ENCODE measurements around the gene ZBTB46. TPM values are rescaled to one million over a fixed set of nuclear protein-coding genes. Genes with fewer than 3 reads are reported as not detected.
A peak's percentile ranks its signal among the peaks of the same experiment; 100 is the strongest.

ZBTB46 gene
- total RNA-seq, 1 experiment from 2014 or later, result 18.9 TPM

DNA sequence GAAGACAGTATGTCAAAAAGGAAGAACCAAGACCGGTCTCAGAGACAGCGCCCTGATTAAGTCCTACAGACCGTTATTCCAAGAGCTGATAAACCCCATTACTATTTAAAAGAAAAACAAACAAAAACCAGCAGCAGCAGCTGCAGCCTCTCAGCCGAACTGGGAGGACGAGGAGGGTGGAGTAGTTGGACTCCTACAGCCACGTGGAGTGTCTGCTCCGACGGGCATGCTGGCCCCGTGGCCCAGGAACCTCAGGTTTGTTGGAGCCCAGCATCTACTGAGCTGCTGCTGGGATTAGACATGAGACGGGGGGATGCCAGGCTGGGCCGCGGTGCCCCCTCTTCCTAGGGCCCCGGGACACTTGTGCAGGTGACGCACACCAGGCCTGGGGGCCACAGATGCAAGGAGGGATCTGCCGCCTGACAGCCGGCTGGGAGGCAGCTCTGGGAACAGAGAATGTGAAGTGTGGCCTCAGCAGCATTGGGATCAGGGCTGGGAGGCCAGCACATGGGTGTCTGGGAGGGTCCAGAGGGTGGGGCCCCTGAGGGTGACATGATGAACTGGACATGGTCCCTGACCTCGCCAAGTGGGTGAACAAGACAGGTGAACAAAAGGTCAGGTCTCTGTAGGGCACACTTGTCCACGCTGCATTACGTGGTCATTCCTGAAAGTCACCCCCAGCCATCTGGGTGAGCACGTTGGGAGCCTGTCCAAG lies 2.9 kb upstream of the ZBTB46 start:
- Mint-ChIP-seq H3K36me3 (no peaks in the 10 kb centered on the region), H3K9me3 (no peaks in the 10 kb centered on the region), H3K4me1 (peaks cover 32% of the 10 kb centered on the region), H3K4me3 (no peak overlapping the region), H3K27ac (no peak overlapping the region), H3K27me3 (ENCODE audit: low read depth) (peaks cover 32% of the 10 kb centered on the region)
- ATAC-seq (no peak), DNase-seq (ENCODE audit: low spot score) (no peak)
- TF ChIP-seq GRHL2 (CRISPR knock-in tag; IDR thresholded peaks at IDR 0.05; ENCODE audit: insufficient replicate concordance, severe bottlenecking), result no peak
- TF ChIP-seq ZNF416 (CRISPR knock-in tag; IDR thresholded peaks at IDR 0.05), result no peak
- TF ChIP-seq ERG (CRISPR knock-in tag; IDR thresholded peaks at IDR 0.05), result no peak
- TF ChIP-seq ZNF263 (CRISPR knock-in tag; IDR thresholded peaks at IDR 0.05; ENCODE audit: low read depth), result no peak
- no peak for TF ChIP-seq CREB1 (CRISPR knock-in tag; IDR thresholded peaks at IDR 0.05)
- TF ChIP-seq ZNF281 (CRISPR knock-in tag; IDR thresholded peaks at IDR 0.05), result no peak
- no peak for TF ChIP-seq SMAD3 (CRISPR knock-in tag; IDR thresholded peaks at IDR 0.05; ENCODE audit: borderline replicate concordance)
- TF ChIP-seq ESRRA (CRISPR knock-in tag; IDR thresholded peaks at IDR 0.05; ENCODE audit: borderline replicate concordance), result no peak
- TF ChIP-seq TP53 (CRISPR knock-in tag; IDR thresholded peaks at IDR 0.05), result no peak
- ChIA-PET POLR2A (interaction anchor here (0.9 to 1.0 kb wide), 2 partner anchors 14 to 21 kb away, joined by 3 to 5 read pairs; no protein-coding TSS in a partner anchor), CTCF (interaction anchor here (0.8 to 1.4 kb wide), 3 partner anchors 25 to 59 kb away, joined by 3 to 8 read pairs (median 6); no protein-coding TSS in a partner anchor)

- peak; percentile 64 for DNase-seq (ENCODE audit: low spot score)
- peak; percentile 34 for ATAC-seq
- H3K4me3 Mint-ChIP-seq, result peak overlapping the region; percentile 56
- POLR2A ChIA-PET, result no interaction called here
- H3K27me3 Mint-ChIP-seq (ENCODE audit: low read depth), result peaks cover 42% of the 10 kb centered on the region
- H3K27ac Mint-ChIP-seq, result no peak overlapping the region
- CTCF ChIA-PET, result no interaction called here
- H3K4me1 Mint-ChIP-seq, result peaks cover 32% of the 10 kb centered on the region
- no peaks in the 10 kb centered on the region for H3K36me3 Mint-ChIP-seq
- H3K9me3 Mint-ChIP-seq, result no peaks in the 10 kb centered on the region
- TF ChIP-seq, protein P1, sequence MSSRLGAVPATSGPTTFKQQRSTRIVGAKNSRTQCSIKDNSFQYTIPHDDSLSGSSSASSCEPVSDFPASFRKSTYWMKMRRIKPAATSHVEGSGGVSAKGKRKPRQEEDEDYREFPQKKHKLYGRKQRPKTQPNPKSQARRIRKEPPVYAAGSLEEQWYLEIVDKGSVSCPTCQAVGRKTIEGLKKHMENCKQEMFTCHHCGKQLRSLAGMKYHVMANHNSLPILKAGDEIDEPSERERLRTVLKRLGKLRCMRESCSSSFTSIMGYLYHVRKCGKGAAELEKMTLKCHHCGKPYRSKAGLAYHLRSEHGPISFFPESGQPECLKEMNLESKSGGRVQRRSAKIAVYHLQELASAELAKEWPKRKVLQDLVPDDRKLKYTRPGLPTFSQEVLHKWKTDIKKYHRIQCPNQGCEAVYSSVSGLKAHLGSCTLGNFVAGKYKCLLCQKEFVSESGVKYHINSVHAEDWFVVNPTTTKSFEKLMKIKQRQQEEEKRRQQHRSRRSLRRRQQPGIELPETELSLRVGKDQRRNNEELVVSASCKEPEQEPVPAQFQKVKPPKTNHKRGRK (CRISPR knock-in tag; IDR thresholded peaks at IDR 0.05; ENCODE audit: borderline replicate concordance), result no peak
- TF ChIP-seq ESRRA (CRISPR knock-in tag; IDR thresholded peaks at IDR 0.05; ENCODE audit: borderline replicate concordance) (0 out of 2 replicates have a peak, but pooled peaks have one; percentile 28), ZNF263 (CRISPR knock-in tag; IDR thresholded peaks at IDR 0.05; ENCODE audit: low read depth) (0 out of 2 replicates have a peak, but pooled peaks have one; percentile 42), RELA (CRISPR knock-in tag; IDR thresholded peaks at IDR 0.05; ENCODE audit: borderline replicate concordance) (peak; percentile 21; the same call in 1 of the 2 replicates), CREB1 (CRISPR knock-in tag; IDR thresholded peaks at IDR 0.05) (no peak), HMGXB4 (CRISPR knock-in tag; IDR thresholded peaks at IDR 0.05) (peak; percentile 74; the same call in 1 of the 2 replicates), ATF2 (CRISPR knock-in tag; IDR thresholded peaks at IDR 0.05; ENCODE audit: borderline replicate concordance, low read depth) (no peak), GABPB1 (CRISPR knock-in tag; IDR thresholded peaks at IDR 0.05) (peak; percentile 36; the same call in 1 of the 2 replicates), ZNF532 (CRISPR knock-in tag; IDR thresholded peaks at IDR 0.05; ENCODE audit: borderline replicate concordance) (no peak), ZNF396 (CRISPR knock-in tag; IDR thresholded peaks at IDR 0.05; ENCODE audit: borderline replicate concordance) (no peak)
- TF ChIP-seq, protein P2, sequence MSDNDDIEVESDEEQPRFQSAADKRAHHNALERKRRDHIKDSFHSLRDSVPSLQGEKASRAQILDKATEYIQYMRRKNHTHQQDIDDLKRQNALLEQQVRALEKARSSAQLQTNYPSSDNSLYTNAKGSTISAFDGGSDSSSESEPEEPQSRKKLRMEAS (CRISPR knock-in tag; IDR thresholded peaks at IDR 0.05), result 0 out of 2 replicates have a peak, but pooled peaks have one; percentile 24
Measured at GRCh38 chr20:63831993-63832686, 1.1 kb upstream of the ZBTB46 start.
